ENCODE data around the gene CNR2.
"Not testable (repeated sequence)": the region's sequence is repeated elsewhere in the genome, so short reads cannot be mapped to it uniquely, and the experiment has no call there.

Gene CNR2

GRCh38 chr1:23838401-23838866, 74.7 kb downstream of the CNR2 start:
- in situ Hi-C loops (cut with MboI; ENCODE audit: low sequenced_read_pairs), result no loop called here

GRCh38 chr1:23837908-23838307, 75.3 kb downstream of the CNR2 start:
- in situ Hi-C loops (cut with MboI; ENCODE audit: low sequenced_read_pairs), result no loop called here

- in situ Hi-C loops (cut with MboI; ENCODE audit: low sequenced_read_pairs), result no loop called here
Observed at GRCh38 chr1:23836037-23836436, 77.1 kb downstream of the CNR2 start.

GRCh38 chr1:23834156-23834555, 79.0 kb downstream of the CNR2 start:
- in situ Hi-C loops (cut with MboI; ENCODE audit: low sequenced_read_pairs), result not testable (repeated sequence)

GRCh38 chr1:23827717-23828116, 85.4 kb downstream of the CNR2 start:
- in situ Hi-C loops (cut with MboI; ENCODE audit: low sequenced_read_pairs), result no loop called here

GRCh38 chr1:23826590-23826989, 86.6 kb downstream of the CNR2 start:
- in situ Hi-C loops (cut with MboI; ENCODE audit: low sequenced_read_pairs), result not testable (repeated sequence)

GRCh38 chr1:23825762-23826522, 87.2 kb downstream of the CNR2 start:
- in situ Hi-C loops (cut with MboI; ENCODE audit: low sequenced_read_pairs), result no loop called here

- in situ Hi-C loops (cut with MboI; ENCODE audit: low sequenced_read_pairs), result no loop called here
Observed at GRCh38 chr1:23825076-23825761, 87.9 kb downstream of the CNR2 start, which contains the start of gene HMGCL. TSS of gene HMGCL (minus strand) at chr1:23825429. CDS start at chr1:23825415, 14 bp downstream.

- in situ Hi-C loops (cut with MboI; ENCODE audit: low sequenced_read_pairs), result no loop called here
Observed at GRCh38 chr1:23824711-23825075, 88.5 kb downstream of the CNR2 start.

- in situ Hi-C loops (cut with MboI; ENCODE audit: low sequenced_read_pairs), result no loop called here
Observed at GRCh38 chr1:23823767-23824166, 89.4 kb downstream of the CNR2 start.
